H9 (cell line): ENCODE measurements around the gene GPR107. TPM values are rescaled to one million over a fixed set of nuclear protein-coding genes. Genes with fewer than 3 reads are reported as not detected.

Experiments
- DNase-seq: peaks from one replicate; pipeline ENCODE4 v3.0.0-alpha.2; 2017
- H2AFZ ChIP-seq: one replicate; pipeline ENCODE4 v1.6.1; 2013; ENCODE audit warnings: mild to moderate bottlenecking, low read length, control low read depth, moderate library complexity
- H2AK5ac ChIP-seq: 2 replicates; pipeline ENCODE4 v1.6.1; 2013; ENCODE audit warnings: low read length, control low read depth, mixed read lengths; ENCODE audit not compliant: insufficient read length
- H2BK120ac ChIP-seq: one replicate; pipeline ENCODE4 v1.6.1; 2013; ENCODE audit warnings: low read depth, mild to moderate bottlenecking, low read length, control low read depth, inconsistent platforms; ENCODE audit not compliant: poor library complexity, severe bottlenecking
- H2BK12ac ChIP-seq: 2 replicates; pipeline ENCODE4 v1.6.1; 2013; ENCODE audit warnings: low read length, control low read depth, mixed read lengths, low read depth; ENCODE audit not compliant: insufficient read length
- H2BK15ac ChIP-seq: 2 replicates; pipeline ENCODE4 v1.6.1; 2013; ENCODE audit warnings: low read depth, low read length, control low read depth
- H2BK20ac ChIP-seq: one replicate; pipeline ENCODE4 v1.6.1; 2013; ENCODE audit warnings: low read depth, mild to moderate bottlenecking, low read length, control low read depth, inconsistent platforms; ENCODE audit not compliant: poor library complexity, severe bottlenecking
- H2BK5ac ChIP-seq: 2 replicates; pipeline ENCODE4 v1.6.1; 2013; ENCODE audit warnings: low read length, control low read depth, mixed read lengths; ENCODE audit not compliant: insufficient read length
- H3K14ac ChIP-seq: 2 replicates; pipeline ENCODE4 v1.6.1; 2013; ENCODE audit warnings: low read length, control low read depth; ENCODE audit not compliant: insufficient read depth
- H3K18ac ChIP-seq: 2 replicates; pipeline ENCODE4 v1.6.1; 2013; ENCODE audit warnings: low read depth, mild to moderate bottlenecking, mixed read lengths, low read length, control low read depth; ENCODE audit not compliant: insufficient read length
- H3K23ac ChIP-seq: 2 replicates; pipeline ENCODE4 v1.6.1; 2013; ENCODE audit warnings: low read length, control low read depth, mixed read lengths, low read depth; ENCODE audit not compliant: insufficient read length
- H3K23me2 ChIP-seq: 2 replicates; pipeline ENCODE4 v1.6.1; 2013; ENCODE audit warnings: low read depth, mild to moderate bottlenecking, mixed read lengths, low read length, control low read depth; ENCODE audit not compliant: insufficient read length, poor library complexity, severe bottlenecking
- H3K27ac ChIP-seq: 2 replicates; pipeline ENCODE4 v1.5.1; 2013; ENCODE audit warnings: low read length, control low read depth, mixed read lengths, low read depth; ENCODE audit not compliant: insufficient read length
- H3K27me3 ChIP-seq: 2 replicates; pipeline ENCODE4 v1.6.1; 2013; ENCODE audit warnings: low read length, control low read depth, inconsistent platforms; ENCODE audit not compliant: insufficient read depth
- H3K4ac ChIP-seq: 2 replicates; pipeline ENCODE4 v1.6.1; 2013; ENCODE audit warnings: low read depth, mild to moderate bottlenecking, control low read depth, inconsistent platforms, low read length, moderate library complexity
- H3K4me1 ChIP-seq: 2 replicates; pipeline ENCODE4 v1.6.1; 2013; ENCODE audit warnings: low read length, control low read depth, inconsistent platforms; ENCODE audit not compliant: insufficient read depth
- H3K4me2 ChIP-seq: 2 replicates; pipeline ENCODE4 v1.6.1; 2013; ENCODE audit warnings: low read length, control low read depth, mixed read lengths; ENCODE audit not compliant: insufficient read length, insufficient read depth
- H3K56ac ChIP-seq: 2 replicates; pipeline ENCODE4 v1.6.1; 2013; ENCODE audit warnings: low read depth, mild to moderate bottlenecking, mixed read lengths, low read length, control low read depth; ENCODE audit not compliant: insufficient read length
- H3K79me1 ChIP-seq: 2 replicates; pipeline ENCODE4 v1.6.1; 2013; ENCODE audit warnings: low read depth, mild to moderate bottlenecking, moderate library complexity, low read length, control low read depth, inconsistent platforms; ENCODE audit not compliant: insufficient read depth, poor library complexity, severe bottlenecking
- H3K79me2 ChIP-seq: 2 replicates; pipeline ENCODE4 v1.6.1; 2013; ENCODE audit warnings: low read length, control low read depth, inconsistent platforms; ENCODE audit not compliant: insufficient read depth
- H3K9ac ChIP-seq: 2 replicates; pipeline ENCODE4 v1.6.1; 2013; ENCODE audit warnings: low read length, control low read depth, mixed read lengths; ENCODE audit not compliant: insufficient read length; ENCODE audit errors: extremely low read depth
- H3K9me3 ChIP-seq: one replicate; pipeline ENCODE4 v1.6.1; 2013; ENCODE audit warnings: low read depth, low read length, inconsistent platforms; ENCODE audit not compliant: control insufficient read depth
- H3T11ph ChIP-seq: one replicate; pipeline ENCODE4 v1.6.1; 2013; ENCODE audit warnings: mild to moderate bottlenecking, low read length, control low read depth, inconsistent platforms
- H4K20me1 ChIP-seq: one replicate; pipeline ENCODE4 v1.6.1; 2013; ENCODE audit not compliant: control insufficient read depth, insufficient read length, insufficient read depth
- H4K5ac ChIP-seq: 2 replicates; pipeline ENCODE4 v1.6.1; 2013; ENCODE audit warnings: low read depth, mild to moderate bottlenecking, mixed read lengths, low read length, control low read depth; ENCODE audit not compliant: insufficient read length
- H4K8ac ChIP-seq: replicated peaks from 2 replicates; pipeline ENCODE4 v1.6.1; 2013; ENCODE audit warnings: low read length, control low read depth, mixed read lengths, low read depth; ENCODE audit not compliant: insufficient read length
- H4K91ac ChIP-seq: 2 replicates; pipeline ENCODE4 v1.6.1; 2013; ENCODE audit warnings: low read depth, mild to moderate bottlenecking, moderate library complexity, mixed read lengths, low read length, control low read depth; ENCODE audit not compliant: insufficient read length
- H3K27ac Mint-ChIP-seq, 3 experiments: 2 replicates in 2 of 3; 3 replicates in 1 of 3; pipeline ENCODE4 v1.8.0; 2020 to 2021; ENCODE audit warnings: mixed read lengths in 3 of 3, mild to moderate bottlenecking in 1 of 3, moderate library complexity in 1 of 3
- H3K27me3 Mint-ChIP-seq: 2 replicates; pipeline ENCODE4 v1.8.0; 2021; ENCODE audit warnings: low read depth, mild to moderate bottlenecking, moderate library complexity, mixed read lengths
- H3K36me3 Mint-ChIP-seq, 3 experiments: 2 replicates in 2 of 3; 3 replicates in 1 of 3; pipeline ENCODE4 v1.8.0; 2020 to 2021; ENCODE audit warnings: low read depth in 3 of 3, mixed read lengths in 3 of 3; ENCODE audit not compliant: insufficient read depth in 1 of 3
- H3K4me1 Mint-ChIP-seq, 2 experiments: 2 replicates each; pipeline ENCODE4 v1.8.0; 2020; ENCODE audit warnings: mixed read lengths in 2 of 2
- H3K4me3 Mint-ChIP-seq, 2 experiments: 2 replicates in 1 of 2; 3 replicates in 1 of 2; pipeline ENCODE4 v1.8.0; 2020 to 2021; ENCODE audit warnings: mild to moderate bottlenecking in 2 of 2, mixed read lengths in 2 of 2, moderate library complexity in 1 of 2
- H3K9me3 Mint-ChIP-seq, 2 experiments: 2 replicates in 1 of 2; 3 replicates in 1 of 2; pipeline ENCODE4 v1.8.0; 2020; ENCODE audit warnings: mild to moderate bottlenecking in 2 of 2, mixed read lengths in 2 of 2, moderate library complexity in 1 of 2
- WGBS: extraction: QIAGEN DNeasy Blood & Tissue Kit; methylation state at CpG from one replicate; pipeline ENCODE4 v1.1.7; 2013; ENCODE audit warnings: missing lambda C conversion rate, low lambda C conversion rate, mixed read lengths; ENCODE audit not compliant: insufficient read length; ENCODE audit errors: extremely low coverage; 5-methylcytosine and 5-hydroxymethylcytosine counted together
- total RNA-seq: library from RNA; stranded (reverse); gene quantifications from 2 replicates; pipeline ENCODE4 v1.2.1, GENCODE V29; 2021
- TF ChIP-seq, protein P1 (sequence below): fragments of 200-600 bp; sonication (generic); conservative IDR thresholded peaks from 3 replicates; pipeline ENCODE4 v1.8.0; 2021; ENCODE audit warnings: antibody characterized with exemption, mild to moderate bottlenecking

Gene GPR107
- total RNA-seq, 1 experiment from 2014 or later = 38.0 TPM

DNA sequence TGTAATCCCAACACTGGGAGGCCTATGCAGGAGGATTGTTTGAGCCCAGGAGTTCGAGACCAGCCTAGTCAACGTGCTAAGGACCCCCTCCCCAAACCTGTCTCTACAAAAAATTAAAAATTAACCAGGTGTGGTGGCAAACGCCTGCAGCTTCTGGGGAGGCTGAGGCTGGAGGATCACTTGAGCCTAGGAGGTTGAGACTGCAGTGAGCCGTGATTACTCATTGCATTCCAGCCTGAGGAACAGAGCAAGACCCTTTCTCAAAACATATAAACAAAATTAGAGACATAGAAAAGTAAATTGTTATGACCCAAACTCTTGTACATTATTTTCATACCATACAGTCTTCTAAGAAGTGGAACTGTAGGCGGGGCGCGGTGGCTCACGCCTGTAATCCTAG is 1.1 kb downstream of the GPR107 start:
- Histone ChIP-seq H3T11ph (no peak overlapping the region), H2BK5ac (no peak overlapping the region), H3K14ac (no peak overlapping the region), H3K4me2 (peak overlapping the region; percentile 96), H3K27me3 (no peaks in the 10 kb centered on the region), H3K23me2 (peaks cover 9% of the 10 kb centered on the region), H3K79me2 (peaks cover 2% of the 10 kb centered on the region; the same call in 1 of the 2 replicates), H3K9me3 (no peaks in the 10 kb centered on the region), H3K23ac (no peak overlapping the region), H2BK20ac (no peak overlapping the region), H2BK15ac (no peak overlapping the region), H3K56ac (no peak overlapping the region), H3K79me1 (no peaks in the 10 kb centered on the region), H3K18ac (no peak overlapping the region), H4K91ac (no peak overlapping the region), H4K8ac (no peak overlapping the region), H3K4ac (no peak overlapping the region), H3K27ac (no peak overlapping the region), H2BK120ac (no peak overlapping the region), H4K20me1 (no peaks in the 10 kb centered on the region), H3K4me1 (no peaks in the 10 kb centered on the region), H4K5ac (no peak overlapping the region), H2AK5ac (no peak overlapping the region), H2BK12ac (no peak overlapping the region), H2AFZ (no peak overlapping the region), H3K9ac (peak overlapping the region; percentile 69)
- TF ChIP-seq, protein P1, sequence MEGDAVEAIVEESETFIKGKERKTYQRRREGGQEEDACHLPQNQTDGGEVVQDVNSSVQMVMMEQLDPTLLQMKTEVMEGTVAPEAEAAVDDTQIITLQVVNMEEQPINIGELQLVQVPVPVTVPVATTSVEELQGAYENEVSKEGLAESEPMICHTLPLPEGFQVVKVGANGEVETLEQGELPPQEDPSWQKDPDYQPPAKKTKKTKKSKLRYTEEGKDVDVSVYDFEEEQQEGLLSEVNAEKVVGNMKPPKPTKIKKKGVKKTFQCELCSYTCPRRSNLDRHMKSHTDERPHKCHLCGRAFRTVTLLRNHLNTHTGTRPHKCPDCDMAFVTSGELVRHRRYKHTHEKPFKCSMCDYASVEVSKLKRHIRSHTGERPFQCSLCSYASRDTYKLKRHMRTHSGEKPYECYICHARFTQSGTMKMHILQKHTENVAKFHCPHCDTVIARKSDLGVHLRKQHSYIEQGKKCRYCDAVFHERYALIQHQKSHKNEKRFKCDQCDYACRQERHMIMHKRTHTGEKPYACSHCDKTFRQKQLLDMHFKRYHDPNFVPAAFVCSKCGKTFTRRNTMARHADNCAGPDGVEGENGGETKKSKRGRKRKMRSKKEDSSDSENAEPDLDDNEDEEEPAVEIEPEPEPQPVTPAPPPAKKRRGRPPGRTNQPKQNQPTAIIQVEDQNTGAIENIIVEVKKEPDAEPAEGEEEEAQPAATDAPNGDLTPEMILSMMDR = no peak
- no peak overlapping the region; a peak in 1 of 7 replicates for H3K27ac Mint-ChIP-seq
- no peak for DNase-seq
- H3K4me1 Mint-ChIP-seq = peaks cover 9% of the 10 kb centered on the region in 2 experiments; a peak in 3 of 4 replicates
- H3K27me3 Mint-ChIP-seq = no peaks in the 10 kb centered on the region
- no peaks in the 10 kb centered on the region for H3K9me3 Mint-ChIP-seq
- no CpG with 5 or more reads among the region's 8 CpGs for WGBS
- H3K36me3 Mint-ChIP-seq = peaks cover 2 to 7% (median 6%) of the 10 kb centered on the region in 3 experiments; a peak in 4 of 7 replicates
- peak overlapping the region; percentile 91 to 94 for H3K4me3 Mint-ChIP-seq
